HCT116 (cell line): ENCODE results near the gene TMCO4. TPM values are rescaled to one million over a fixed set of nuclear protein-coding genes. Genes with fewer than 3 reads are reported as not detected.

ENCODE experiments used
- ATAC-seq: fragments of 200-7000 bp; cut with Tn5 transposase; 2 replicates; pipeline ENCODE4 v1.9.1; 2020; ENCODE audit warnings: mild to moderate bottlenecking, moderate library complexity
- BruUV-seq: library from RNA; stranded (reverse); fragments of 400-500 nt; replicated peaks from 2 replicates; lab custom pipeline; 2021; lab: Mats Ljungman, UMichigan
- CTCF ChIA-PET: fragments of 300-600 bp; sonication (Branson Sonifier 250); formaldehyde crosslinking; loops from one replicate; lab custom pipeline; 2021; ENCODE audit warnings: antibody characterized with exemption; lab: Charles Lee
- POLR2A ChIA-PET: fragments of 300-600, 350-600 bp; sonication (Branson Sonifier 250); formaldehyde crosslinking; loops from one replicate; lab custom pipeline; 2021; ENCODE audit warnings: antibody characterized with exemption; lab: Charles Lee
- RAD21 ChIA-PET, 2 experiments: fragments of 300-600 bp; sonication (Branson Sonifier 250); formaldehyde crosslinking; loops; one replicate each; lab custom pipeline; 2023; ENCODE audit warnings: low total read pairs in 2 of 2; ENCODE audit not compliant: uncharacterized antibody in 2 of 2, unreplicated experiment in 2 of 2, low non-redundant PET in 1 of 2; lab: Charles Lee
- DNase-seq: peaks from one replicate; pipeline ENCODE4 v3.0.0-alpha.2; 2010; ENCODE audit warnings: low read depth, low spot score
- H2AFZ ChIP-seq: fragments of 200-600 bp; shearing (Covaris generic), sonication (generic); 2 replicates; pipeline ENCODE4 v1.6.1; 2017; ENCODE audit warnings: low read depth, mixed run types, mixed read lengths, antibody characterized with exemption, low read length; ENCODE audit not compliant: poor library complexity, severe bottlenecking
- H3K27ac ChIP-seq: 2 replicates; pipeline ENCODE4 v1.5.1; 2012; ENCODE audit warnings: low read depth, low read length
- H3K27me3 ChIP-seq: fragments of 200-600 bp; sonication (generic); 2 replicates; pipeline ENCODE4 v1.6.1; 2016; ENCODE audit warnings: mixed run types, low read length, mixed read lengths; ENCODE audit not compliant: insufficient read depth
- H3K36me3 ChIP-seq, 2 experiments: fragments of 200-500 bp in 1 of 2; fragments of 200-600 bp in 1 of 2; sonication (Bioruptor generic) in 1 of 2; sonication (generic) in 1 of 2; 2 replicates each; pipeline versions ENCODE4 v1.5.1 to v1.6.1; 2014 to 2016; ENCODE audit warnings: low read length in 2 of 2, inconsistent platforms in 1 of 2, mixed read lengths in 1 of 2, mixed run types in 1 of 2; ENCODE audit not compliant: insufficient read depth in 2 of 2, control insufficient read depth in 1 of 2
- H3K4me1 ChIP-seq, 2 experiments: fragments of 200-600 bp in 1 of 2; sonication (generic) in 1 of 2; 2 replicates each; pipeline versions ENCODE4 v1.5.1 to v1.6.1; 2012 to 2017; ENCODE audit warnings: low read length in 2 of 2, inconsistent platforms in 1 of 2, mild to moderate bottlenecking in 1 of 2, mixed read lengths in 1 of 2, mixed run types in 1 of 2, moderate library complexity in 1 of 2; ENCODE audit not compliant: insufficient read depth in 2 of 2, control insufficient read depth in 1 of 2
- H3K4me2 ChIP-seq: fragments of 200-600 bp; sonication (generic); 2 replicates; pipeline ENCODE4 v1.6.1; 2017; ENCODE audit warnings: mixed run types, low read length, mixed read lengths
- H3K4me3 ChIP-seq, 2 experiments: fragments of 200-600 bp in 1 of 2; sonication (generic) in 1 of 2; replicated peaks in 1 of 2; 2 replicates each; pipeline ENCODE4 v1.5.1; 2011 to 2016; ENCODE audit warnings: low read length in 2 of 2, control low read depth in 1 of 2, low read depth in 1 of 2, mild to moderate bottlenecking in 1 of 2, mixed read lengths in 1 of 2, mixed run types in 1 of 2
- H3K79me2 ChIP-seq: fragments of 200-600 bp; sonication (generic); 2 replicates; pipeline ENCODE4 v1.6.1; 2017; ENCODE audit warnings: mild to moderate bottlenecking, mixed run types, low read length, moderate library complexity, mixed read lengths; ENCODE audit not compliant: insufficient read depth
- H3K9ac ChIP-seq: fragments of 200-600 bp; sonication (generic); 2 replicates; pipeline ENCODE4 v1.6.1; 2016; ENCODE audit warnings: low read length, mixed read lengths
- H3K9me2 ChIP-seq: fragments of 200-600 bp; sonication (generic), shearing (Covaris generic); 2 replicates; pipeline ENCODE4 v1.6.1; 2017; ENCODE audit warnings: mixed run types, mild to moderate bottlenecking, moderate library complexity; ENCODE audit not compliant: insufficient read depth
- H3K9me3 ChIP-seq, 2 experiments: fragments of 200-500 bp in 1 of 2; fragments of 200-600 bp in 1 of 2; sonication (Bioruptor generic) in 1 of 2; sonication (generic) in 1 of 2; 2 replicates each; pipeline ENCODE4 v1.6.1; 2014 to 2017; ENCODE audit warnings: low read length in 2 of 2, mixed read lengths in 2 of 2, inconsistent platforms in 1 of 2, low read depth in 1 of 2, mild to moderate bottlenecking in 1 of 2, mixed run types in 1 of 2, moderate library complexity in 1 of 2; ENCODE audit not compliant: control insufficient read depth in 1 of 2, insufficient read depth in 1 of 2
- H4K20me1 ChIP-seq: fragments of 200-600 bp; sonication (generic), shearing (Covaris generic); 2 replicates; pipeline ENCODE4 v1.6.1; 2017; ENCODE audit warnings: mixed run types, mild to moderate bottlenecking, moderate library complexity; ENCODE audit not compliant: insufficient read depth
- CBX3 ChIP-seq: IDR thresholded peaks from 2 replicates; pipeline ENCODE4 v1.6.1; 2012; ENCODE audit warnings: low read depth
- CEBPB ChIP-seq: IDR thresholded peaks from 2 replicates; pipeline ENCODE4 v1.6.1; 2012; ENCODE audit warnings: low read depth
- CTCF ChIP-seq, 3 experiments: fragments of 200-600 bp in 1 of 3; sonication (generic) in 1 of 3; IDR thresholded peaks in 2 of 3; conservative IDR thresholded peaks in 1 of 3; 2 replicates each; pipeline ENCODE4 v1.5.1; 2012 to 2017; ENCODE audit warnings: low read depth in 2 of 3, low read length in 2 of 3, antibody characterized with exemption in 1 of 3, borderline replicate concordance in 1 of 3, control low read depth in 1 of 3, mild to moderate bottlenecking in 1 of 3, mixed read lengths in 1 of 3, mixed run types in 1 of 3, moderate library complexity in 1 of 3; ENCODE audit not compliant: insufficient read depth in 1 of 3
- ELF1 ChIP-seq: IDR thresholded peaks from 2 replicates; pipeline ENCODE4 v1.6.1; 2012; ENCODE audit warnings: low read depth, borderline replicate concordance
- EZH2phosphoT487 ChIP-seq: fragments of 200-600 bp; IDR thresholded peaks from 2 replicates; pipeline ENCODE4 v1.6.1; 2018; ENCODE audit warnings: antibody characterized with exemption, borderline replicate concordance
- FOSL1 ChIP-seq: IDR thresholded peaks from 2 replicates; pipeline ENCODE4 v1.6.1; 2012; ENCODE audit warnings: low read depth
- JUND ChIP-seq: IDR thresholded peaks from 2 replicates; pipeline ENCODE4 v1.6.1; 2012
- MAX ChIP-seq: IDR thresholded peaks from 2 replicates; pipeline ENCODE4 v1.6.1; 2012
- POLR2A ChIP-seq: IDR thresholded peaks from 2 replicates; pipeline ENCODE4 v1.7.0; 2011; ENCODE audit warnings: borderline replicate concordance; ENCODE audit not compliant: insufficient read depth, insufficient read length; ENCODE audit errors: extremely low read depth
- POLR2AphosphoS5 ChIP-seq: IDR thresholded peaks from 2 replicates; pipeline ENCODE4 v1.6.1; 2011; ENCODE audit warnings: mild to moderate bottlenecking, low read depth, low read length, moderate library complexity
- RAD21 ChIP-seq: IDR thresholded peaks from 2 replicates; pipeline ENCODE4 v1.6.1; 2012; ENCODE audit warnings: low read depth, mild to moderate bottlenecking
- REST ChIP-seq: IDR thresholded peaks from 2 replicates; pipeline ENCODE4 v1.6.1; 2012; ENCODE audit warnings: low read depth
- SIN3A ChIP-seq: IDR thresholded peaks from 2 replicates; pipeline ENCODE4 v1.6.1; 2012; ENCODE audit warnings: low read depth
- SP1 ChIP-seq: IDR thresholded peaks from 2 replicates; pipeline ENCODE4 v1.6.1; 2012; ENCODE audit warnings: low read depth
- TCF7L2 ChIP-seq: IDR thresholded peaks from 2 replicates; pipeline ENCODE4 v1.7.0; 2011; ENCODE audit warnings: borderline replicate concordance, inconsistent platforms; ENCODE audit not compliant: insufficient read depth, insufficient read length; ENCODE audit errors: extremely low read depth
- ZNF274 ChIP-seq: fragments of 200-500 bp; sonication (Bioruptor generic); IDR thresholded peaks from 2 replicates; pipeline ENCODE4 v1.6.1; 2014; ENCODE audit warnings: mild to moderate bottlenecking, low read depth, low read length, inconsistent platforms
- intact Hi-C: fragments of 100-400 bp; cut with micrococcal nuclease; formaldehyde crosslinking; loops from 2 replicates; pipeline ENCODE4 v1.10.0; 2022
- total RNA-seq: library from RNA; stranded (reverse); gene quantifications from one replicate; pipeline ENCODE4 v1.2.1, GENCODE V29; 2021; ENCODE audit not compliant: unreplicated experiment

TMCO4 gene
- total RNA-seq, 1 experiment from 2014 or later, result 12.7 TPM

GRCh38 chr1:19679691-19680090 lies 120.0 kb downstream of the TMCO4 start (continued):
- TF ChIP-seq JUND (no peak), TCF7L2 (no peak), CBX3 (no peak), SP1 (no peak), MAX (no peak), POLR2AphosphoS5 (no peak), ZNF274 (no peak), CTCF (IDR thresholded peaks at IDR 0.05 in 2 of 3, conservative IDR thresholded peaks at IDR 0.05 in 1 of 3; ENCODE audit: borderline replicate concordance in 1 of 3, insufficient read depth in 1 of 3, low read depth in 2 of 3, low read length in 2 of 3) (no peak), RAD21 (no peak), EZH2phosphoT487 (no peak), ELF1 (no peak)
- TF ChIP-seq, all 23 proteins: peak for 0

- no peak for ATAC-seq
- Histone ChIP-seq H3K4me2 (no peak overlapping the region), H3K27me3 (0 out of 2 replicates have a peak, but pooled peaks cover 5% of the 10 kb centered on the region), H3K4me3 (no peak overlapping the region), H3K79me2 (no peaks in the 10 kb centered on the region), H3K9me2 (no peaks in the 10 kb centered on the region), H4K20me1 (no peaks in the 10 kb centered on the region), H3K9me3 (no peaks in the 10 kb centered on the region), H3K9ac (no peak overlapping the region), H3K27ac (no peak overlapping the region), H3K4me1 (no peaks in the 10 kb centered on the region)
- DNase-seq, result no peak
- BruUV-seq, result no TSS peak
- CTCF ChIA-PET, result no interaction called here
- POLR2A ChIA-PET, result no interaction called here
- RAD21 ChIA-PET, result no interaction called here
- TF ChIP-seq CBX3 (no peak), REST (no peak), TCF7L2 (no peak), FOSL1 (no peak), POLR2A (no peak), RAD21 (no peak), JUND (no peak), POLR2AphosphoS5 (no peak), CEBPB (no peak), SIN3A (no peak), MAX (no peak), CTCF (IDR thresholded peaks at IDR 0.05 in 2 of 3, conservative IDR thresholded peaks at IDR 0.05 in 1 of 3; ENCODE audit: borderline replicate concordance in 1 of 3, insufficient read depth in 1 of 3, low read depth in 2 of 3, low read length in 2 of 3) (no peak), EZH2phosphoT487 (no peak)
- TF ChIP-seq, all 23 proteins: peak for 0
- Histone ChIP-seq H3K36me3 (no peaks in the 10 kb centered on the region), H2AFZ (no peak overlapping the region)
- intact Hi-C loops, result no loop called here
Measured at GRCh38 chr1:19678931-19679453, 120.7 kb downstream of the TMCO4 start.
